H1 (cell line): Measurements from ENCODE around the gene SMIM1. TPM values are rescaled to one million over a fixed set of nuclear protein-coding genes. Genes with fewer than 3 reads are reported as not detected.

Experiments
- CTCF ChIA-PET: fragments of 300-600 bp; sonication (Branson Sonifier 250); formaldehyde crosslinking; loops from one replicate; lab custom pipeline; 2021; ENCODE audit not compliant: partially characterized antibody; lab: Charles Lee
- POLR2A ChIA-PET: fragments of 300-600 bp; sonication (Branson Sonifier 250); formaldehyde crosslinking; loops from one replicate; lab custom pipeline; 2021; ENCODE audit warnings: inconsistent platforms; ENCODE audit not compliant: partially characterized antibody; lab: Charles Lee
- DNase-seq, 2 experiments: peaks; one replicate each; pipeline versions ENCODE4 v3.0.0 to v3.0.0-alpha.2; 2010 to 2022; ENCODE audit warnings: low spot score in 2 of 2, low read depth in 1 of 2, mixed read lengths in 1 of 2
- FAIRE-seq: peaks from 2 replicates; lab custom pipeline; 2011; peaks lifted over from hg19 to GRCh38; lab: Jason Lieb, UNC
- H2AFZ ChIP-seq: 2 replicates; pipeline ENCODE4 v1.8.1; 2012; ENCODE audit warnings: low read length, inconsistent platforms
- H2AK5ac ChIP-seq: 2 replicates; pipeline ENCODE4 v1.6.1; 2013; ENCODE audit warnings: low read depth, low read length
- H2BK120ac ChIP-seq: replicated peaks from 2 replicates; pipeline ENCODE3; 2013; ENCODE audit warnings: low read depth, low read length, inconsistent platforms
- H2BK12ac ChIP-seq: 2 replicates; pipeline ENCODE4 v1.6.1; 2013; ENCODE audit warnings: low read depth, low read length
- H2BK15ac ChIP-seq: 2 replicates; pipeline ENCODE4 v1.6.1; 2013; ENCODE audit warnings: low read length
- H2BK20ac ChIP-seq: 2 replicates; pipeline ENCODE4 v1.6.1; 2013; ENCODE audit warnings: low read length
- H2BK5ac ChIP-seq: 2 replicates; pipeline ENCODE4 v1.6.1; 2013; ENCODE audit warnings: low read depth, low read length
- H3K14ac ChIP-seq: 2 replicates; pipeline ENCODE4 v1.6.1; 2013; ENCODE audit warnings: inconsistent platforms; ENCODE audit not compliant: insufficient read length
- H3K18ac ChIP-seq: 2 replicates; pipeline ENCODE4 v1.6.1; 2013; ENCODE audit warnings: low read length; ENCODE audit errors: extremely low read depth
- H3K23ac ChIP-seq: 2 replicates; pipeline ENCODE4 v1.6.1; 2013; ENCODE audit warnings: inconsistent platforms; ENCODE audit not compliant: insufficient read length
- H3K23me2 ChIP-seq: 2 replicates; pipeline ENCODE4 v1.6.1; 2013; ENCODE audit warnings: low read depth, low read length
- H3K27ac ChIP-seq: 2 replicates; pipeline ENCODE4 v1.6.1; 2011; ENCODE audit warnings: low read depth, low read length, inconsistent platforms
- H3K27me3 ChIP-seq, 4 experiments: replicated peaks in 1 of 4; 1 replicate in 1 of 4; 2 replicates in 3 of 4; pipeline versions ENCODE4 v1.6.1 to v1.8.1; 2011 to 2013; ENCODE audit warnings: low read length in 3 of 4, mild to moderate bottlenecking in 3 of 4, inconsistent platforms in 2 of 4, mixed read lengths in 2 of 4, moderate library complexity in 1 of 4; ENCODE audit not compliant: control insufficient read depth in 3 of 4, insufficient read depth in 3 of 4; ENCODE audit errors: extremely low read depth in 1 of 4
- H3K36me3 ChIP-seq, 4 experiments: 2 replicates each; pipeline versions ENCODE4 v1.6.1 to v1.8.1; 2011 to 2013; ENCODE audit warnings: mild to moderate bottlenecking in 4 of 4, low read length in 3 of 4, moderate library complexity in 2 of 4, control low read depth in 1 of 4, inconsistent platforms in 1 of 4; ENCODE audit not compliant: insufficient read depth in 4 of 4, control insufficient read depth in 2 of 4
- H3K4ac ChIP-seq: replicated peaks from 2 replicates; pipeline ENCODE3; 2013; ENCODE audit warnings: low read length, low read depth, mixed read lengths, inconsistent platforms; ENCODE audit not compliant: insufficient read length
- H3K4me1 ChIP-seq, 4 experiments: replicated peaks in 1 of 4; 1 replicate in 1 of 4; 2 replicates in 3 of 4; pipeline versions ENCODE4 v1.6.1 to v1.8.1; 2011 to 2013; ENCODE audit warnings: low read length in 3 of 4, inconsistent platforms in 2 of 4, mixed read lengths in 1 of 4; ENCODE audit not compliant: insufficient read depth in 4 of 4, control insufficient read depth in 3 of 4
- H3K4me2 ChIP-seq, 2 experiments: 2 replicates each; pipeline versions ENCODE4 v1.6.1 to v1.8.1; 2011 to 2013; ENCODE audit warnings: low read depth in 2 of 2, low read length in 2 of 2, control low read depth in 1 of 2, inconsistent platforms in 1 of 2, mild to moderate bottlenecking in 1 of 2; ENCODE audit not compliant: insufficient read depth in 1 of 2
- H3K4me3 ChIP-seq, 4 experiments: fragments of 200-600, 300-600 bp in 1 of 4; sonication (generic), shearing (Covaris generic), sonication (Bioruptor Twin) in 1 of 4; 2 replicates each; pipeline versions ENCODE4 v1.5.1 to v1.8.1; 2011 to 2016; ENCODE audit warnings: low read length in 4 of 4, low read depth in 3 of 4, control low read depth in 2 of 4, inconsistent platforms in 2 of 4, mild to moderate bottlenecking in 2 of 4, mixed read lengths in 1 of 4, moderate library complexity in 1 of 4; ENCODE audit not compliant: insufficient read depth in 2 of 4; ENCODE audit errors: extremely low read depth in 1 of 4
- H3K56ac ChIP-seq: replicated peaks from 2 replicates; pipeline ENCODE3; 2013; ENCODE audit warnings: low read depth, mild to moderate bottlenecking, mixed read lengths, low read length, inconsistent platforms; ENCODE audit not compliant: insufficient read length
- H3K79me1 ChIP-seq: 2 replicates; pipeline ENCODE4 v1.6.1; 2013; ENCODE audit warnings: low read depth, low read length, control low read depth
- H3K79me2 ChIP-seq, 2 experiments: 2 replicates each; pipeline versions ENCODE4 v1.6.1 to v1.8.1; 2012 to 2013; ENCODE audit warnings: low read length in 2 of 2, mild to moderate bottlenecking in 2 of 2, inconsistent platforms in 1 of 2; ENCODE audit not compliant: insufficient read depth in 2 of 2, control insufficient read depth in 1 of 2
- H3K9ac ChIP-seq, 4 experiments: replicated peaks in 1 of 4; 1 replicate in 1 of 4; 2 replicates in 3 of 4; pipeline versions ENCODE4 v1.6.1 to v1.8.1; 2011 to 2013; ENCODE audit warnings: low read depth in 3 of 4, low read length in 3 of 4, control low read depth in 2 of 4, mild to moderate bottlenecking in 2 of 4, moderate library complexity in 2 of 4, inconsistent platforms in 1 of 4; ENCODE audit errors: extremely low read depth in 1 of 4
- H3K9me3 ChIP-seq, 2 experiments: 2 replicates each; pipeline versions ENCODE4 v1.6.1 to v1.8.1; 2012 to 2013; ENCODE audit warnings: mild to moderate bottlenecking in 2 of 2, moderate library complexity in 2 of 2, control low read depth in 1 of 2, inconsistent platforms in 1 of 2, low read depth in 1 of 2, low read length in 1 of 2, mixed read lengths in 1 of 2; ENCODE audit not compliant: insufficient read depth in 2 of 2
- H4K20me1 ChIP-seq, 2 experiments: replicated peaks in 1 of 2; 2 replicates each; pipeline versions ENCODE3 to v1.8.1; 2011 to 2013; ENCODE audit warnings: inconsistent platforms in 2 of 2, low read length in 2 of 2, mild to moderate bottlenecking in 1 of 2; ENCODE audit not compliant: insufficient read depth in 2 of 2, control insufficient read depth in 1 of 2
- H4K5ac ChIP-seq: 2 replicates; pipeline ENCODE4 v1.6.1; 2013; ENCODE audit warnings: low read length, low read depth, mixed read lengths, inconsistent platforms; ENCODE audit not compliant: insufficient read length
- H4K8ac ChIP-seq: 2 replicates; pipeline ENCODE4 v1.8.0; 2013; ENCODE audit warnings: mild to moderate bottlenecking, moderate library complexity, low read length, inconsistent platforms; ENCODE audit not compliant: insufficient read depth; ENCODE audit errors: extremely low read depth
- H4K91ac ChIP-seq: replicated peaks from 2 replicates; pipeline ENCODE3; 2013; ENCODE audit warnings: low read length, mixed read lengths, inconsistent platforms; ENCODE audit not compliant: insufficient read length
- CHD2 ChIP-seq: IDR thresholded peaks from 2 replicates; pipeline ENCODE4 v1.6.1; 2012; ENCODE audit warnings: low read length, improper control_type of control experiment
- EGR1 ChIP-seq: IDR thresholded peaks from 2 replicates; pipeline ENCODE4 v1.6.1; 2011; ENCODE audit warnings: low read depth, low read length, borderline replicate concordance
- FOSL1 ChIP-seq: IDR thresholded peaks from 2 replicates; pipeline ENCODE4 v1.6.1; 2011; ENCODE audit warnings: mild to moderate bottlenecking, low read depth, low read length, moderate library complexity; ENCODE audit not compliant: insufficient read depth
- GABPA ChIP-seq: IDR thresholded peaks from 2 replicates; pipeline ENCODE4 v1.6.1; 2011; ENCODE audit warnings: mild to moderate bottlenecking, low read length, moderate library complexity, borderline replicate concordance; ENCODE audit not compliant: insufficient read depth
- MAX ChIP-seq: IDR thresholded peaks from 2 replicates; pipeline ENCODE4 v1.6.1; 2012; ENCODE audit warnings: inconsistent platforms
- NANOG ChIP-seq: IDR thresholded peaks from 2 replicates; pipeline ENCODE4 v1.6.1; 2011; ENCODE audit warnings: low read length, low read depth, mild to moderate bottlenecking, inconsistent platforms; ENCODE audit not compliant: insufficient read depth, poor library complexity, severe bottlenecking
- NRF1 ChIP-seq: IDR thresholded peaks from 2 replicates; pipeline ENCODE4 v1.6.1; 2011; ENCODE audit warnings: mild to moderate bottlenecking, low read depth, low read length, improper control_type of control experiment
- POLR2A ChIP-seq, 2 experiments: IDR thresholded peaks; 1 replicate in 1 of 2; 2 replicates in 1 of 2; pipeline ENCODE4 v1.6.1; 2011; ENCODE audit warnings: low read depth in 2 of 2, low read length in 2 of 2, mild to moderate bottlenecking in 2 of 2; ENCODE audit errors: control extremely low read depth in 1 of 2
- POLR2AphosphoS5 ChIP-seq: IDR thresholded peaks from 2 replicates; pipeline ENCODE4 v1.6.1; 2011; ENCODE audit warnings: low read depth, low read length
- RAD21 ChIP-seq, 2 experiments: IDR thresholded peaks in 1 of 2; conservative IDR thresholded peaks in 1 of 2; 2 replicates each; pipeline ENCODE4 v1.6.1; 2011; ENCODE audit warnings: low read depth in 2 of 2, low read length in 2 of 2, improper control_type of control experiment in 1 of 2, inconsistent platforms in 1 of 2, mild to moderate bottlenecking in 1 of 2, moderate library complexity in 1 of 2
- RFX5 ChIP-seq: IDR thresholded peaks from 2 replicates; pipeline ENCODE4 v1.6.1; 2011; ENCODE audit warnings: low read depth, low read length, improper control_type of control experiment, borderline replicate concordance
- SP4 ChIP-seq: IDR thresholded peaks from 2 replicates; pipeline ENCODE4 v1.6.1; 2012; ENCODE audit warnings: low read length, inconsistent platforms
- TAF7 ChIP-seq: optimal IDR thresholded peaks from 2 replicates; pipeline ENCODE3; 2011; ENCODE audit warnings: low read depth, mild to moderate bottlenecking, inconsistent platforms, low read length, moderate library complexity, borderline replicate concordance
- WGBS, 2 experiments: shearing (Covaris generic) in 1 of 2; methylation state at CpG; one replicate each; pipeline versions ENCODE4 v1.1.6 to v1.1.7; 2013 to 2015; ENCODE audit warnings: low lambda C conversion rate in 2 of 2, mixed read lengths in 2 of 2, inconsistent platforms in 1 of 2, low coverage in 1 of 2, missing lambda C conversion rate in 1 of 2; ENCODE audit not compliant: insufficient replicate concordance in 2 of 2, insufficient coverage in 1 of 2, insufficient read length in 1 of 2; ENCODE audit errors: extremely low coverage in 1 of 2, missing lambda C conversion rate in 1 of 2; 5-methylcytosine and 5-hydroxymethylcytosine counted together
- polyA plus RNA-seq, 7 experiments: library from polyadenylated mRNA; depleted of rRNA in 3 of 7; stranded (reverse) in 5 of 7; unstranded in 2 of 7; fragments of >200 nt in 5 of 7; fragments of 200-250 nt in 2 of 7; gene quantifications; 1 replicate in 5 of 7; 2 replicates in 1 of 7; 4 replicates in 1 of 7; pipeline versions ENCODE4 v1.2.1 to v1.2.3, GENCODE V29; 2011 to 2013; ENCODE audit warnings: missing spikeins in 2 of 7, mixed read lengths in 2 of 7
- total RNA-seq: library from RNA; stranded (reverse); fragmentation: NEBNext Ultra II Directional; extraction: Animal tissue kit (Norgen Biotek cat#: 25700); gene quantifications from 2 replicates; pipeline ENCODE4 v1.2.1, GENCODE V29; 2021

Gene SMIM1
- total and polyA plus RNA-seq, 2 of the 8 experiments (the other 6 are each of a cell fraction or from before 2014, with no cell fraction given) = 7.7 to 9.7 TPM

- no peak overlapping the region for H3K14ac ChIP-seq
- H3K23me2 ChIP-seq = no peaks in the 10 kb centered on the region
- H2AFZ ChIP-seq = no peak overlapping the region
- POLR2A ChIA-PET = interaction anchor here (0.7 kb wide), 2 partner anchors 398 to 1103 kb away, joined by 3 read pairs; no protein-coding TSS in a partner anchor
- FAIRE-seq = no peak
- H3K18ac ChIP-seq = no peak overlapping the region
- no peak overlapping the region for H4K91ac ChIP-seq
- H2BK20ac ChIP-seq = no peak overlapping the region
- H3K27ac ChIP-seq = no peak overlapping the region
- H2BK5ac ChIP-seq = no peak overlapping the region
- H3K36me3 ChIP-seq = peaks cover 15 to 57% (median 51%) of the 10 kb centered on the region in 4 experiments
- H3K4me3 ChIP-seq = no peak overlapping the region
- H3K4me1 ChIP-seq = peaks cover 0 to 1% (median under 1%) of the 10 kb centered on the region in 4 experiments; a peak in 2 of 7 replicates
- no peak overlapping the region for H4K5ac ChIP-seq
- no peak overlapping the region for H2BK15ac ChIP-seq
- no peak for DNase-seq
- no peak overlapping the region for H2AK5ac ChIP-seq
- no peak overlapping the region for H2BK120ac ChIP-seq
- peaks cover 0 to 28% of the 10 kb centered on the region in 2 experiments for H4K20me1 ChIP-seq
- no peak overlapping the region for H3K4ac ChIP-seq
- no peak overlapping the region for H3K23ac ChIP-seq
- no peaks in the 10 kb centered on the region for H3K9me3 ChIP-seq
- H3K9ac ChIP-seq = no peak overlapping the region
- H2BK12ac ChIP-seq = no peak overlapping the region
- no peak overlapping the region for H4K8ac ChIP-seq
- no peak overlapping the region for H3K56ac ChIP-seq
- H3K4me2 ChIP-seq = no peak overlapping the region
- CTCF ChIA-PET = interaction anchor here (0.7 to 1.3 kb wide), 2 partner anchors 12 to 14 kb away, joined by 4 to 5 read pairs; no protein-coding TSS in a partner anchor
- H3K27me3 ChIP-seq = no peaks in the 10 kb centered on the region
- H3K79me1 ChIP-seq = peaks cover 5% of the 10 kb centered on the region
- H3K79me2 ChIP-seq = peaks cover 0 to 9% of the 10 kb centered on the region in 2 experiments; a peak in 2 of 4 replicates
- 88% methylated on average over 12 of the region's 12 CpGs; no CpG with 5 or more reads in 1 of the 2 experiments for whole genome bisulfite sequencing, 2 experiments
- TF ChIP-seq RAD21 (IDR thresholded peaks at IDR 0.05 in 1 of 2, conservative IDR thresholded peaks at IDR 0.05 in 1 of 2; ENCODE audit: low read depth in 2 of 2, low read length in 2 of 2) (no peak), GABPA (no peak), FOSL1 (no peak), POLR2A (IDR thresholded peaks at IDR 0.05; ENCODE audit: control extremely low read depth in 1 of 2, low read depth in 2 of 2, low read length in 2 of 2) (no peak), TAF7 (no peak), SP4 (no peak), RFX5 (no peak), CHD2 (no peak), NRF1 (no peak), POLR2AphosphoS5 (no peak), MAX (no peak), EGR1 (no peak), NANOG (no peak)
Measured at GRCh38 chr1:3738943-3739342, 33.6 kb upstream of the SMIM1 start.
